ENCODE results near the gene SLC4A7.
"Not testable (repeated sequence)": the region's sequence is repeated elsewhere in the genome, so short reads cannot be mapped to it uniquely, and the experiment has no call there.

Gene SLC4A7

DNA sequence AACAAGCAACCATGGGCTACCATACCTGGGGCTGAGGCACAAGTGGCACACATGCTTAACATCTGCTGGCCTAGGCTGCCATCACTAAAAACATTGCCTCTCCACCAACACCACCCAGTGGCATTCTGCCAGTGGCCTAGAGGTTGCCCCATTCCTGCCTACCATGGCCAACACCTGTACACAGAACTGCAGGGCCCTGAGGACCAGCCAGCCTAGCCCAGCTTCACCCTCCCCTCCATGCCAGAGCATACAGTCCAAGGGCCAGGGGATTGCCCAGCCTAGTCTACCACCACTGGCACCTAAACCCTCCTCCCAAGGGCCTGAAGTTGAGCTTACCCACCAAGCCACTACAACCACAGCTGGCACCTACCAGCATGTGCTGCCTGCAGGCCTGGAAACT lies 150.3 kb downstream of the SLC4A7 start:
- Histone ChIP-seq H3K4me3 (ENCODE audit: low read depth in 1 of 5, low read length in 5 of 5) (no peak overlapping the region), H3K4me1 (ENCODE audit: control insufficient read depth in 5 of 5, insufficient read depth in 5 of 5, low read length in 5 of 5) (no peaks in the 10 kb centered on the region), H3K27ac (ENCODE audit: low read depth, low read length) (no peak overlapping the region), H3K9ac (ENCODE audit: low read length in 5 of 5) (no peak overlapping the region), H3K27me3 (ENCODE audit: control insufficient read depth in 5 of 5, insufficient read depth in 4 of 5, low read length in 5 of 5) (no peaks in the 10 kb centered on the region), H3K9me3 (ENCODE audit: control insufficient read depth in 5 of 5, low read length in 5 of 5) (no peaks in the 10 kb centered on the region), H3K36me3 (ENCODE audit: control insufficient read depth in 5 of 5, insufficient read depth in 5 of 5, low read length in 5 of 5) (no peaks in the 10 kb centered on the region)

DNA sequence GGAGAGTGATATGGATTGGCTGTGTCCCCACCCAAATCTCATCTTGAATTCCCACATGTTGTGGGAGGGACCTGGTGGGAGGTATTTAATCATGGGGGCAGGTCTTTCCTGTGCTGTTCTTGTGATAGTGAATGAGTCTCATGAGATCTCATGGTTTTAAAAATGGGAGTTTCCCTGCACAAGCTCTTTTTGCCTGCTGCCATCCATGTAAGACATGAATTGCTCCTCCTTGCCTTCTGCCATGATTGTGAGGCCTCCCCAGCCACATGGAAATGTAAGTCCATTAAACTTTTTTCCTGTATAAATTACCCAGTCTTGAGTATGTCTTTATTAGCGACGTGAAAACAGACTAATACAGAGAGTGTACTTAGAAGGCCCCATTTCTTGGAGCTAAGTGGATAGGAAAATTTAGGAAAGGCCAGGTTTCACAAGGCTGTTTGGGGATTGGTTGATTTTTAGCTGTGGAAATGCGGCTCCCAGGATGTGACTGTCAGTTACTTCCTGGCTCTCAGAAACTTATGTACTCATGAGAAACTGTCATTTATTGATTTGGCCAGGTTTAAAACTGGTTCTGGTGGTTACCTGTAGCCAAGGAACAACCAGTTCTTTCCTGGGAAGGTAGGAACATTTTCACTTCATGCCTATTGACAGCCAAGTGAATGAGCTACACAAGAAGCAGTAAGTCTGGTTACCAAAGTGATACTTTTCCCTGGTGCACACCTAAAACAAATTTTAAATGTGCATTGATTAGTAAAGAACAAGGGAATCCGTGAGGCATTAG lies 155.0 kb downstream of the SLC4A7 start:
- H3K9me3 ChIP-seq (ENCODE audit: control insufficient read depth in 5 of 5, low read length in 5 of 5); H3K27me3 ChIP-seq (ENCODE audit: control insufficient read depth in 5 of 5, insufficient read depth in 4 of 5, low read length in 5 of 5); H3K36me3 ChIP-seq (ENCODE audit: control insufficient read depth in 5 of 5, insufficient read depth in 5 of 5, low read length in 5 of 5); H3K27ac ChIP-seq (ENCODE audit: low read depth, low read length); H3K9ac ChIP-seq (ENCODE audit: low read length in 5 of 5); H3K4me3 ChIP-seq (ENCODE audit: low read depth in 1 of 5, low read length in 5 of 5): not testable (repeated sequence)
- peaks cover 0 to 10% (median 5%) of the 10 kb centered on the region in 5 donors for H3K4me1 ChIP-seq (ENCODE audit: control insufficient read depth in 5 of 5, insufficient read depth in 5 of 5, low read length in 5 of 5)

DNA sequence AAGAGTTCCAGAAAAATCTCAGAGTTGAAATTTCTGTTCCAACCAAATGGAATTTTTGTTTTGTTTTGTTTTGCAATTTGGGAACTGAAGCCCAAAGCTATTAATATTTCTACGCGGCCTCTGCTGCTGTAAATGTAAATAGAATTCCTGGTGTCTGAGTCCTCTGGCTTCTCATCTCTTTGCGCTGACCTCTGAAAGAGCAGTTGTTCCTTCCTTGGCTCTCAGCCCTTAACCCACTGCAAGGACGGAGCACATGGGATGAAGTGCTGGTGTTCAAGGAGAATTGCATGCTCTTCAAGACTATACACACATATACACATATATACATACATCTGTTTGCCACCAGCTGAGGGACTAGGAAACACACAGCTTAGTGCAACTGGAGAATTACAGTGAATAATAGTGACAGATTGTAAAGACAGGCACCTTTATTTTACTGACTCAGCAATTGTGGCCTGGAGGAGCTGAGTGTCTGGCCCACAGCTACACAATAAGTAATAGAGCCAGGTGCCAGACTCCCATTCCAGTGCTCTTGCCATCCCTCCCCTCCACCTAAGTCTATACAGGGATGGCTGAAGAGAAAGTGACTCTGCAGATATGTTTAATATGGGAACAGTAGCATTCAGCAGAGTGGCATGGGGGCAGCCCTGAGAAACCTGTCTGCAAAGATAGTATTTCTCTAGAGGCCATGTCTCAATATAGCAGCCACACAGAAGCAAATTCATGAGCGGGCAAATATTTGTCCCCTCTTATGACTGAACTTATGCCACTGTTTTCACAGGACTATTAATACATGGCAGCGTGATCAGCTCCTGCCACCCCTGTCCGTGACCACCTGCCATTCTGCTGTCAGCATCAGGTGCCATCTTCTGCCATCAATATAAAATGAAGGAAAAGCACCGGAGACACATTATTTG lies 157.3 kb downstream of the SLC4A7 start:
- H3K9ac ChIP-seq (ENCODE audit: low read length in 5 of 5) = no peak overlapping the region
- no peak overlapping the region for H3K27ac ChIP-seq (ENCODE audit: low read depth, low read length)
- H3K9me3 ChIP-seq (ENCODE audit: control insufficient read depth in 5 of 5, low read length in 5 of 5) = no peaks in the 10 kb centered on the region
- no peak overlapping the region for H3K4me3 ChIP-seq (ENCODE audit: low read depth in 1 of 5, low read length in 5 of 5)
- H3K27me3 ChIP-seq (ENCODE audit: control insufficient read depth in 5 of 5, insufficient read depth in 4 of 5, low read length in 5 of 5) = no peaks in the 10 kb centered on the region
- no peaks in the 10 kb centered on the region for H3K36me3 ChIP-seq (ENCODE audit: control insufficient read depth in 5 of 5, insufficient read depth in 5 of 5, low read length in 5 of 5)
- peaks cover 0 to 10% (median 5%) of the 10 kb centered on the region in 5 donors for H3K4me1 ChIP-seq (ENCODE audit: control insufficient read depth in 5 of 5, insufficient read depth in 5 of 5, low read length in 5 of 5)

DNA sequence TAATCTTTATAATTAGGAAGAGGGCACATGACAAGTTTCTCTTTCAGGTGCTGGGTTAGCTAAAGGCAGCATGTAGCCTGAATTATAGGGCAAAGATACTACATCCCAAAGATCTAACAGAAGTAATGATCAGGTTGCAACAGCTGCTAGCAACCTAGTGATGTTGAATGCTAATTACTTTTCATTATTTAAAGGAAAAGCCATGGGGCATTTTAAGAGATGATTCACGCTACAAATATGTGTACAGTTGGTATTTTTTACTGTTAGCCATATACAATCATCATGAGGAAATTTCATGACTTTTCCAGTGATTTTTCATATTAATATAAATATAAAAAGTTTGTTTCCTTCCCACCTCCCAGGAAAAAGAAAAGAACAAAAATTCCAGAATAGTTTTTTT lies 158.0 kb downstream of the SLC4A7 start:
- Histone ChIP-seq H3K27me3 (ENCODE audit: control insufficient read depth in 5 of 5, insufficient read depth in 4 of 5, low read length in 5 of 5) (no peaks in the 10 kb centered on the region), H3K27ac (ENCODE audit: low read depth, low read length) (no peak overlapping the region), H3K4me1 (ENCODE audit: control insufficient read depth in 5 of 5, insufficient read depth in 5 of 5, low read length in 5 of 5) (peaks cover 0 to 10% (median 5%) of the 10 kb centered on the region in 5 donors), H3K36me3 (ENCODE audit: control insufficient read depth in 5 of 5, insufficient read depth in 5 of 5, low read length in 5 of 5) (no peaks in the 10 kb centered on the region), H3K9ac (ENCODE audit: low read length in 5 of 5) (no peak overlapping the region), H3K4me3 (ENCODE audit: low read depth in 1 of 5, low read length in 5 of 5) (no peak overlapping the region), H3K9me3 (ENCODE audit: control insufficient read depth in 5 of 5, low read length in 5 of 5) (no peaks in the 10 kb centered on the region)

DNA sequence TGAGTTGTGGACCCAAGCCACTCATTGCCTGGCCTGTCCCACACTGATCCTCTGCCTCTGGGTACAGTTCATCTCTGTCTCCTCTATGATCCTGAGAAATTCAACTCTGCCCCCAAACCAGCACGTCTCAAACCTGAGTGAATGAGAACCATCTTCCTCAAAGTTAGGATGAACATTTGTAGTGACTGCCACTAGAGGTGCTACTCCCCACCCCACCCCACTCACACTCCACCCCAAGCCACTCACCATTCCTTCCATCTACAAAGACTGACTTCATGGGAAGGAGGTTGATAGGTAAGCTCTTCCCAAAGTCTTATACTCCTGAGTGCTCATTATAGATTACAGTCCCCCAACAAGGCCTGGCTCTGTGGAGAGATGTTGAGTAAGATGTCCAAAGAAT lies 158.8 kb downstream of the SLC4A7 start:
- Histone ChIP-seq H3K27ac (ENCODE audit: low read depth, low read length) (no peak overlapping the region), H3K9me3 (ENCODE audit: control insufficient read depth in 5 of 5, low read length in 5 of 5) (no peaks in the 10 kb centered on the region), H3K4me3 (ENCODE audit: low read depth in 1 of 5, low read length in 5 of 5) (no peak overlapping the region)

DNA sequence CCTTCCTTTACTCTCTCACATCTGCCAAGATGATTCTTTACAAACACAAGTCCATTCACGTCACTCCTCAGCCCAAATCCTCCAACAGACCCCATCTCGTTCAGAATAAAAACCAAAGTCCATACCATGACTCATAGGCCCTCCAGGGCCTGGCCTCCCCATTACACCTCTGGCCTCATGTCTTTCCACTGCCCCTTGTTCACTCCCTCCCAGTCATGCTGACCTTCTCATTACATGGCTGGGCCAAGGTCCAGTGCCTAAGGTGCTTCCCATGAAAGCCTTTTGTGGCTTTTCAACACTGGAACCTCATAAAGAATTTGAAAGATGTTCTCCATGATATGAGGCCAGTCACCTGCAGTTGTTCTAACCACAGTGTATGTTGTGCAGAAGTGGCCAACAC lies 159.5 kb downstream of the SLC4A7 start:
- Histone ChIP-seq H3K9me3 (ENCODE audit: control insufficient read depth in 5 of 5, low read length in 5 of 5) (no peaks in the 10 kb centered on the region), H3K9ac (ENCODE audit: low read length in 5 of 5) (no peak overlapping the region), H3K4me1 (ENCODE audit: control insufficient read depth in 5 of 5, insufficient read depth in 5 of 5, low read length in 5 of 5) (peaks cover 0 to 15% (median 5%) of the 10 kb centered on the region in 5 donors), H3K27me3 (ENCODE audit: control insufficient read depth in 5 of 5, insufficient read depth in 4 of 5, low read length in 5 of 5) (no peaks in the 10 kb centered on the region), H3K27ac (ENCODE audit: low read depth, low read length) (no peak overlapping the region), H3K36me3 (ENCODE audit: control insufficient read depth in 5 of 5, insufficient read depth in 5 of 5, low read length in 5 of 5) (no peaks in the 10 kb centered on the region), H3K4me3 (ENCODE audit: low read depth in 1 of 5, low read length in 5 of 5) (no peak overlapping the region)

More for the DNA sequence above, 158.8 kb downstream of the SLC4A7 start:
- Histone ChIP-seq H3K27me3 (ENCODE audit: control insufficient read depth in 5 of 5, insufficient read depth in 4 of 5, low read length in 5 of 5) (no peaks in the 10 kb centered on the region), H3K9ac (ENCODE audit: low read length in 5 of 5) (no peak overlapping the region), H3K36me3 (ENCODE audit: control insufficient read depth in 5 of 5, insufficient read depth in 5 of 5, low read length in 5 of 5) (no peaks in the 10 kb centered on the region), H3K4me1 (ENCODE audit: control insufficient read depth in 5 of 5, insufficient read depth in 5 of 5, low read length in 5 of 5) (peaks cover 0 to 10% (median 5%) of the 10 kb centered on the region in 5 donors)

DNA sequence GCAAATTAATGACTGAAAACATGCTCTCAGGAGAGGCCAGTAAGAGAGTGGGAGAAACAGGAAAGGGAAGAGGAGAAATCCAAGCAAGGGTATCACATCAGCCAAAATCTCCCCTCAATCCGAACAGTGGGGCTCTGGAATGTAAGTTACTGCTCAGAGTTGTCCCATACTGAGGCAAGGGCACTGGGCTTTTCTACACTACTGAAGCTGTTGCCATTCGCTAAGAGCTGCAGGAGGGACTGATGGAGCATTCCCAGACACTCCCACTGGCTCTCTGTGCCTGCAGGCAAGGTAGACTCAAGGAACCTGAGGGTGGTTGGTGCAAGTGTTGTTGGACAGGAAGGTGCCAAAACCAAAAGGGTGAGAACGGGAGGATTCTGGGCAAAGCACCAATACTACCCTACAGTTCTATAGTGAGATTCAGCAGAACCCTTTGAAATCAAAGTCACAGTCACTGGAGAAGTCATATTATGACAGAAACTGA lies 161.1 kb downstream of the SLC4A7 start:
- Histone ChIP-seq H3K9ac (ENCODE audit: low read length in 5 of 5) (no peak overlapping the region), H3K4me3 (ENCODE audit: low read depth in 1 of 5, low read length in 5 of 5) (no peak overlapping the region), H3K27ac (ENCODE audit: low read depth, low read length) (no peak overlapping the region), H3K27me3 (ENCODE audit: control insufficient read depth in 5 of 5, insufficient read depth in 4 of 5, low read length in 5 of 5) (no peaks in the 10 kb centered on the region), H3K4me1 (ENCODE audit: control insufficient read depth in 5 of 5, insufficient read depth in 5 of 5, low read length in 5 of 5) (peaks cover 0 to 17% (median 5%) of the 10 kb centered on the region in 5 donors), H3K36me3 (ENCODE audit: control insufficient read depth in 5 of 5, insufficient read depth in 5 of 5, low read length in 5 of 5) (no peaks in the 10 kb centered on the region), H3K9me3 (ENCODE audit: control insufficient read depth in 5 of 5, low read length in 5 of 5) (no peaks in the 10 kb centered on the region)
